MM.1S (cell line): ENCODE measurements around the gene RTN4.

ENCODE experiments used
- DNase-seq: peaks from one replicate; pipeline ENCODE4 v3.0.0-alpha.2; 2015
- H2AFZ ChIP-seq: fragments of 300-600 bp; sonication (generic); 2 replicates; pipeline ENCODE4 v1.6.0; 2016; ENCODE audit warnings: antibody characterized with exemption, low read length
- H3F3A ChIP-seq: fragments of 300-600 bp; sonication (generic); 2 replicates; pipeline ENCODE4 v1.6.1; 2016; ENCODE audit warnings: mild to moderate bottlenecking, antibody characterized with exemption, low read length, moderate library complexity, mixed read lengths; ENCODE audit not compliant: insufficient read depth
- H3K27ac ChIP-seq: fragments of 300-600 bp; sonication (generic); 2 replicates; pipeline ENCODE4 v1.5.1; 2016; ENCODE audit warnings: mild to moderate bottlenecking, low read length
- H3K27me3 ChIP-seq: fragments of 300-600 bp; sonication (generic); replicated peaks from 2 replicates; pipeline ENCODE4 v1.6.0; 2016; ENCODE audit warnings: low read length; ENCODE audit not compliant: insufficient read depth
- H3K36me3 ChIP-seq: fragments of 300-600 bp; sonication (generic); replicated peaks from 2 replicates; pipeline ENCODE4 v1.6.1; 2016; ENCODE audit warnings: mild to moderate bottlenecking, low read length, mixed read lengths; ENCODE audit not compliant: insufficient read depth
- H3K4me1 ChIP-seq: fragments of 300-600 bp; sonication (generic); 2 replicates; pipeline ENCODE4 v1.6.1; 2016; ENCODE audit warnings: low read length, mixed read lengths
- H3K4me2 ChIP-seq: fragments of 300-600 bp; sonication (generic); 2 replicates; pipeline ENCODE4 v1.6.0; 2016; ENCODE audit warnings: low read depth, low read length
- H3K4me3 ChIP-seq: fragments of 300-600 bp; sonication (generic); 2 replicates; pipeline ENCODE4 v1.5.1; 2016; ENCODE audit warnings: low read length, mixed read lengths
- H3K79me2 ChIP-seq: fragments of 300-600 bp; sonication (generic); 2 replicates; pipeline ENCODE4 v1.6.1; 2016; ENCODE audit warnings: mixed run types, low read length, mixed read lengths
- H3K9ac ChIP-seq: fragments of 300-600 bp; sonication (generic); 2 replicates; pipeline ENCODE4 v1.6.1; 2016; ENCODE audit warnings: low read length, mixed read lengths
- H3K9me2 ChIP-seq: fragments of 300-600 bp; sonication (generic); replicated peaks from 2 replicates; pipeline ENCODE4 v1.6.1; 2016; ENCODE audit warnings: mild to moderate bottlenecking, low read length, mixed read lengths; ENCODE audit not compliant: insufficient read depth
- H3K9me3 ChIP-seq: fragments of 300-600 bp; sonication (generic); replicated peaks from 2 replicates; pipeline ENCODE4 v1.6.1; 2016; ENCODE audit warnings: mild to moderate bottlenecking, low read length, mixed read lengths; ENCODE audit not compliant: insufficient read depth
- H4K20me1 ChIP-seq: fragments of 300-600 bp; sonication (generic); 2 replicates; pipeline ENCODE4 v1.6.1; 2016; ENCODE audit warnings: mild to moderate bottlenecking, low read length, moderate library complexity, mixed read lengths; ENCODE audit not compliant: insufficient read depth
- CTCF ChIP-seq: fragments of 300-600 bp; sonication (generic); IDR thresholded peaks from 2 replicates; pipeline ENCODE4 v1.5.1; 2016; ENCODE audit warnings: antibody characterized with exemption, low read length, mixed read lengths
- EZH2 ChIP-seq: fragments of 300-600 bp; sonication (generic); optimal IDR thresholded peaks from 2 replicates; pipeline ENCODE3; 2017; ENCODE audit warnings: low read depth, mild to moderate bottlenecking, antibody characterized with exemption, low read length, mixed read lengths
- EZH2phosphoT487 ChIP-seq: fragments of 300-600 bp; sonication (generic); IDR thresholded peaks from 2 replicates; pipeline ENCODE4 v1.6.1; 2018; ENCODE audit warnings: antibody characterized with exemption, low read length

The RTN4 gene

DNA sequence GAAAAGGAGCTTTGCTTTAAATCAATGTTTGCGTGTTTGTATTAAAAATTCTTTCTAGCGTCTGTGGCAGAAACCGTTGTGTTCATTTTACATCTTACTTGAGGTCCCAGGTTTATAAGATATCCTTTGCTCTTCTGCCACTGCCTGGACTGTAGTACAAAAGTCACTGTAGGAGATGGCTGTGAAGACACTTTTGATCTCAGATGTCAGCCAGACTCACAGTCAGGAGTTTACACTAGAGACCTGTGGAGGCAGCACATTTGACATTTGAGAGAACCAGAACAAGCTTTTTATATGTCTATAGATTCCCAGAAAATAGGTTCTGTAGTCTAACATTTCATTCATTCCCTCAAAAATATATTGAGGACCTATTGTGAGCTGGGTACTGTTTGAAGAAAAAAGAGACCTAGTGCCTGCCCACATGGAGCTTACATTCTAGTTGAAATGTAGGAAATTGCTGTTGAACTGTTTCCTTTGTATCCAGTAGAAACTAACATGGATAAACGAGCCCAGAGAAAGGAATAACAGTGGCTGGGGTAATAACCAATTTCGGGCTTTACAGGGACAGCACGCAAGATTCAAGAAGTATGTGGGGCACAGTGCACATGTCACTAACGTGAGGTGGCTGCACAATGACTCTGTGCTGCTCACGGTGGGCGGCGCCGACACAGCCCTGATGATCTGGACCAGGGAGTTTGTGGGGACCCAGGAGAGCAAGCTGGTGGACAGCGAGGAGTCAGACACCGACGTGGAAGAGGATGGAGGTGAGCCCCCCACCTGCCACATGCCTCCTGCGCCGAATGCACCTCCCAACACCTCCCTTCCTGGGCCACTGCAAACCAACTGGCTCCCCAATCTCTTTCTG lies 122.3 kb downstream of the RTN4 start:
- TF ChIP-seq EZH2phosphoT487 (no peak), CTCF (no peak), EZH2 (no peak)
- Histone ChIP-seq H3F3A (no peaks in the 10 kb centered on the region), H3K9me2 (no peaks in the 10 kb centered on the region), H3K36me3 (no peaks in the 10 kb centered on the region), H3K4me2 (no peak overlapping the region), H3K79me2 (no peaks in the 10 kb centered on the region), H3K4me1 (0 out of 2 replicates have a peak, but pooled peaks cover 7% of the 10 kb centered on the region), H3K4me3 (no peak overlapping the region), H3K9ac (no peak overlapping the region), H2AFZ (no peak overlapping the region), H4K20me1 (no peaks in the 10 kb centered on the region), H3K9me3 (no peaks in the 10 kb centered on the region), H3K27me3 (no peaks in the 10 kb centered on the region), H3K27ac (no peak overlapping the region)
- no peak for DNase-seq

GRCh38 chr2:54927085-54927750 lies 123.0 kb downstream of the RTN4 start:
- no peak overlapping the region for H3K4me2 ChIP-seq
- H4K20me1 ChIP-seq: no peaks in the 10 kb centered on the region
- no peak overlapping the region for H3K27ac ChIP-seq
- DNase-seq: no peak
- H3K9ac ChIP-seq: no peak overlapping the region
- H3K4me1 ChIP-seq: 0 out of 2 replicates have a peak, but pooled peaks cover 7% of the 10 kb centered on the region
- no peak overlapping the region for H2AFZ ChIP-seq
- H3K36me3 ChIP-seq: no peaks in the 10 kb centered on the region
- no peaks in the 10 kb centered on the region for H3F3A ChIP-seq
- no peak overlapping the region for H3K4me3 ChIP-seq
- no peaks in the 10 kb centered on the region for H3K27me3 ChIP-seq
- no peaks in the 10 kb centered on the region for H3K9me2 ChIP-seq
- no peaks in the 10 kb centered on the region for H3K79me2 ChIP-seq
- TF ChIP-seq EZH2phosphoT487: no peak
- TF ChIP-seq EZH2: no peak
- TF ChIP-seq CTCF: no peak
- H3K9me3 ChIP-seq: no peaks in the 10 kb centered on the region

DNA sequence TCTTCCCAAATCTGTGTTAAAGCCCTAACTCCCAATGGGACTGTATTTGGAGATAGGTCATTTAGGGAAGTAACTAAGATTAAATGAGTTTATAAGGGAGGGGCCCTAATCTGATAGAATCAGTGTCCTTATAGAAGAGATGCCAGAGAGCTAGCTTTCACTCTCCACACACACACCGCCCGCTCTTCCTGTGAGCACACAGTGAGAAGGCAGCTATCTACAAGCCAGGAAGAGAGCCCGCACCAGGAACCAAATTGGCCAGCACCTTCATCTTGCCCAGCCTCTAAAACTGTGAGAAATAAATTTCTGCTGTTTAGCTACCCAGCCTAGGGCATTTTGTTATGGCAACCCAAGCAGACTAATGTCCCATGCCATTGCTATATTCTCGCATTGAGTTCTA lies 125.2 kb downstream of the RTN4 start:
- no peak overlapping the region for H3K9ac ChIP-seq
- H3K9me2 ChIP-seq: no peaks in the 10 kb centered on the region
- H4K20me1 ChIP-seq: no peaks in the 10 kb centered on the region
- H3K4me3 ChIP-seq: no peak overlapping the region
- no peaks in the 10 kb centered on the region for H3F3A ChIP-seq
- TF ChIP-seq CTCF (no peak), EZH2 (no peak), EZH2phosphoT487 (no peak)
- H2AFZ ChIP-seq: no peak overlapping the region
- no peaks in the 10 kb centered on the region for H3K27me3 ChIP-seq
- no peaks in the 10 kb centered on the region for H3K79me2 ChIP-seq
- no peak overlapping the region for H3K27ac ChIP-seq
- H3K4me2 ChIP-seq: no peak overlapping the region
- no peaks in the 10 kb centered on the region for H3K36me3 ChIP-seq
- DNase-seq: no peak
- no peaks in the 10 kb centered on the region for H3K9me3 ChIP-seq
- 0 out of 2 replicates have a peak, but pooled peaks cover 4% of the 10 kb centered on the region for H3K4me1 ChIP-seq
